SU-DHL-6 (cell line): Measurements from ENCODE around the gene OLFM2.
"Not testable (repeated sequence)": the region's sequence is repeated elsewhere in the genome, so short reads cannot be mapped to it uniquely, and the experiment has no call there.

Source experiments
- H2AFZ ChIP-seq: fragments of 200-600 bp; sonication (generic); 2 replicates; pipeline ENCODE4 v1.6.1; 2014; ENCODE audit warnings: low read depth, mild to moderate bottlenecking, moderate library complexity, mixed read lengths, antibody characterized with exemption, low read length; ENCODE audit not compliant: severe bottlenecking
- H3F3A ChIP-seq: fragments of 200-600 bp; shearing (Covaris generic); 2 replicates; pipeline ENCODE4 v1.6.0; 2016; ENCODE audit warnings: antibody characterized with exemption, mild to moderate bottlenecking; ENCODE audit not compliant: insufficient read depth
- H3K27ac ChIP-seq: fragments of 200-600 bp; sonication (generic); 2 replicates; pipeline ENCODE4 v1.5.1; 2016; ENCODE audit warnings: low read depth, mild to moderate bottlenecking, low read length, moderate library complexity, mixed read lengths
- H3K27me3 ChIP-seq: fragments of 200-600 bp; sonication (generic), shearing (Covaris generic); 2 replicates; pipeline ENCODE4 v1.6.0; 2014; ENCODE audit warnings: mild to moderate bottlenecking, low read length
- H3K36me3 ChIP-seq: fragments of 200-600 bp; sonication (generic); 2 replicates; pipeline ENCODE4 v1.6.1; 2014; ENCODE audit warnings: mild to moderate bottlenecking, low read length, mixed read lengths
- H3K4me2 ChIP-seq: fragments of 300-600, 200-600 bp; shearing (Covaris generic), sonication (generic); 2 replicates; pipeline ENCODE4 v1.6.0; 2014; ENCODE audit warnings: low read length, low read depth, mild to moderate bottlenecking; ENCODE audit not compliant: poor library complexity, severe bottlenecking
- H3K4me3 ChIP-seq: fragments of 200-600 bp; sonication (generic); 2 replicates; pipeline ENCODE4 v1.5.1; 2014; ENCODE audit warnings: antibody characterized with exemption, low read length, mild to moderate bottlenecking, mixed read lengths; ENCODE audit not compliant: insufficient read depth, poor library complexity, severe bottlenecking
- H3K79me2 ChIP-seq: fragments of 200-600 bp; sonication (generic); 2 replicates; pipeline ENCODE4 v1.6.1; 2014; ENCODE audit warnings: mild to moderate bottlenecking, low read length, moderate library complexity; ENCODE audit not compliant: insufficient read depth
- H3K9ac ChIP-seq: fragments of 200-600 bp; sonication (generic); 2 replicates; pipeline ENCODE4 v1.7.0; 2014; ENCODE audit warnings: mild to moderate bottlenecking, low read length
- H3K9me2 ChIP-seq: fragments of 200-600 bp; sonication (generic); replicated peaks from 2 replicates; pipeline ENCODE4 v1.6.1; 2014; ENCODE audit warnings: low read length; ENCODE audit not compliant: insufficient read depth
- H3K9me3 ChIP-seq: fragments of 200-600 bp; sonication (generic); 2 replicates; pipeline ENCODE4 v1.6.1; 2014; ENCODE audit warnings: low read length, mixed read lengths; ENCODE audit not compliant: insufficient read depth
- H4K20me1 ChIP-seq: fragments of 200-600 bp; sonication (generic); 2 replicates; pipeline ENCODE4 v1.6.1; 2014; ENCODE audit warnings: low read depth, mild to moderate bottlenecking, antibody characterized with exemption, low read length, moderate library complexity, mixed read lengths
- EZH2phosphoT487 ChIP-seq: fragments of 200-600 bp; sonication (generic), shearing (Covaris generic); conservative IDR thresholded peaks from 2 replicates; pipeline ENCODE4 v1.6.1; 2018; ENCODE audit warnings: mild to moderate bottlenecking, antibody characterized with exemption, low read length, moderate library complexity, mixed read lengths
- TF ChIP-seq, protein P1 (sequence below): fragments of 200-600 bp; sonication (generic); IDR thresholded peaks from one replicate; pipeline ENCODE4 v1.5.1; 2017; ENCODE audit warnings: antibody characterized with exemption, mild to moderate bottlenecking, low read length, moderate library complexity; ENCODE audit not compliant: insufficient read depth, poor library complexity, severe bottlenecking

OLFM2 gene

DNA sequence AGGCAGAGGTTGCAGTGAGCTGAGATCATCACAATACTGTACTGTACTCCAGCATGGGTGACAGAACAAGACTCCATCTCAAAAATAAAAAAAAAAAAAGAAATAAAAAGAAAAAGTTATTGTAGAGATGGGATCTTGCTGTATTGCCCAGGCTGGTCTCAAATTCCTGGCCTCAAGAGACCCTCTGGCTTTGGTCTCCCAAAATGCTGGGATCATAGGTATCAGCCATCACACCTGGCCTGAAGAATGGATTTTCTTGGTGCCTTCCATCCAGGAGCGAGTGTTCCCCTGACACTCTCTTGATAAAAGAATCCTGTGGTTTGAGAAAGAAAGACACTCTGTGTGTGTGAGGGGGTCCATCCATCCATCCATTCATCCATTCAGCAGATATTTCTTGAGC is 4.7 kb downstream of the OLFM2 start:
- no peak overlapping the region for H3K9ac ChIP-seq
- H3K27me3 ChIP-seq: no peaks in the 10 kb centered on the region
- H3K79me2 ChIP-seq: no peaks in the 10 kb centered on the region
- no peak overlapping the region for H3K4me3 ChIP-seq
- no peaks in the 10 kb centered on the region for H3K36me3 ChIP-seq
- no peak overlapping the region for H3K27ac ChIP-seq
- H3K4me2 ChIP-seq: no peak overlapping the region
- TF ChIP-seq, protein P1, sequence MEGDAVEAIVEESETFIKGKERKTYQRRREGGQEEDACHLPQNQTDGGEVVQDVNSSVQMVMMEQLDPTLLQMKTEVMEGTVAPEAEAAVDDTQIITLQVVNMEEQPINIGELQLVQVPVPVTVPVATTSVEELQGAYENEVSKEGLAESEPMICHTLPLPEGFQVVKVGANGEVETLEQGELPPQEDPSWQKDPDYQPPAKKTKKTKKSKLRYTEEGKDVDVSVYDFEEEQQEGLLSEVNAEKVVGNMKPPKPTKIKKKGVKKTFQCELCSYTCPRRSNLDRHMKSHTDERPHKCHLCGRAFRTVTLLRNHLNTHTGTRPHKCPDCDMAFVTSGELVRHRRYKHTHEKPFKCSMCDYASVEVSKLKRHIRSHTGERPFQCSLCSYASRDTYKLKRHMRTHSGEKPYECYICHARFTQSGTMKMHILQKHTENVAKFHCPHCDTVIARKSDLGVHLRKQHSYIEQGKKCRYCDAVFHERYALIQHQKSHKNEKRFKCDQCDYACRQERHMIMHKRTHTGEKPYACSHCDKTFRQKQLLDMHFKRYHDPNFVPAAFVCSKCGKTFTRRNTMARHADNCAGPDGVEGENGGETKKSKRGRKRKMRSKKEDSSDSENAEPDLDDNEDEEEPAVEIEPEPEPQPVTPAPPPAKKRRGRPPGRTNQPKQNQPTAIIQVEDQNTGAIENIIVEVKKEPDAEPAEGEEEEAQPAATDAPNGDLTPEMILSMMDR: no peak
- TF ChIP-seq EZH2phosphoT487: no peak
- H3K9me2 ChIP-seq: no peaks in the 10 kb centered on the region
- H3F3A ChIP-seq: no peaks in the 10 kb centered on the region
- H4K20me1 ChIP-seq: no peaks in the 10 kb centered on the region
- no peaks in the 10 kb centered on the region for H3K9me3 ChIP-seq
- H2AFZ ChIP-seq: no peak overlapping the region

DNA sequence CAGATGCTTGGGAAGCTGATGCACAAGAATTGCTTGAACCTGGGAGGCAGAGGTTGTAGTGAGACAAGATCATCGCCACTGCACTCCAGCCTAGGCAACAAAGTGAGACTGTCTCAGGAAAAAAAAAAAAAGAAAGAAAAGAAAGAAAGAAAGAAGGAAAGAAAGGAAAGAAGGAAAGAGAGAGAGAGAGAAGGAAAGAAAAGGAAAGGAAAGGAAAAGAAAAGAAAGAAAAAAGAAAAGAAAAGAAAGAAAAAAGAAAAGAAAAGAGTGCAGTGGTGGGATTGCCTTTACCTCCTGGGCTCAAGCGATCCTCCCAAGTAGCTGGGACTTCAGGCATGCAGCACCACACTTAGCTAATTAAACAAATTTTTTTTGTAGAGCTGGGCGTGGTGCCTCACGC is 12.9 kb downstream of the OLFM2 start:
- no peak overlapping the region for H3K9ac ChIP-seq
- no peaks in the 10 kb centered on the region for H3K9me2 ChIP-seq
- H4K20me1 ChIP-seq: no peaks in the 10 kb centered on the region
- H3K36me3 ChIP-seq: no peaks in the 10 kb centered on the region
- H3K9me3 ChIP-seq: no peaks in the 10 kb centered on the region
- TF ChIP-seq, protein P1: no peak
- no peak for TF ChIP-seq EZH2phosphoT487
- H3K27me3 ChIP-seq: no peaks in the 10 kb centered on the region
- H3K79me2 ChIP-seq: no peaks in the 10 kb centered on the region
- no peak overlapping the region for H3K4me2 ChIP-seq
- no peak overlapping the region for H2AFZ ChIP-seq
- no peak overlapping the region for H3K27ac ChIP-seq
- H3F3A ChIP-seq: no peaks in the 10 kb centered on the region
- H3K4me3 ChIP-seq: no peak overlapping the region

DNA sequence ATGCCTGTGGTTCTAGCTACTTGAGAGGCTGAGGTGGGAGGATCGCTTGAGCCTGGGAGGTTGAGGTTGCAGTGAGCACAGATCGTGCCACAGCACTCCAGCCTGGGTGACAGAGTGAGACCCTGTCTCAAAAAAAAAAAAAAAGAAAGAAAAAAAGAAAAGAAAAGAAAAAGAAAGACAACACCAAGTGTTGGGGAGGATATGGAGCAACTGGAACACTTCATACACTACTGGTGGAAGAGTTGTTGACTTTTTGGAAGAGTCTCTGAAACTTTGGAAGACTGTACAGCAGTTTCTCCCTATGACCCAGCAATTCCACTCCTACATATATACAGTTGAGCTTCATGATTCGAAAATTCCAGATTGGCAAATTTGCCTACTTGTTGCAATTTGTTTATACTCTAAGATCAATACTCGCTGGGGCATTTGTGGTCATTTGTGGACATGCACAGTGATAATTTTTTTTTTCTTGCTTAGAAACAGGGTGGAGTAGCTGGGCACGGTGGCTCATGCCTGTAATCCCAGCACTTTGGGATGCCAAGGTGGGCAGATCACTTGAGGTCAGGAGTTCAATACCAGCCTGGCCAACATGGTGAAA is 13.4 kb downstream of the OLFM2 start:
- H3F3A ChIP-seq, H3K4me2 ChIP-seq, H3K4me3 ChIP-seq, H3K27ac ChIP-seq, H3K9ac ChIP-seq, H3K36me3 ChIP-seq, H2AFZ ChIP-seq, H3K9me2 ChIP-seq, H3K79me2 ChIP-seq, H3K9me3 ChIP-seq, H3K27me3 ChIP-seq, H4K20me1 ChIP-seq: not testable (repeated sequence)

DNA sequence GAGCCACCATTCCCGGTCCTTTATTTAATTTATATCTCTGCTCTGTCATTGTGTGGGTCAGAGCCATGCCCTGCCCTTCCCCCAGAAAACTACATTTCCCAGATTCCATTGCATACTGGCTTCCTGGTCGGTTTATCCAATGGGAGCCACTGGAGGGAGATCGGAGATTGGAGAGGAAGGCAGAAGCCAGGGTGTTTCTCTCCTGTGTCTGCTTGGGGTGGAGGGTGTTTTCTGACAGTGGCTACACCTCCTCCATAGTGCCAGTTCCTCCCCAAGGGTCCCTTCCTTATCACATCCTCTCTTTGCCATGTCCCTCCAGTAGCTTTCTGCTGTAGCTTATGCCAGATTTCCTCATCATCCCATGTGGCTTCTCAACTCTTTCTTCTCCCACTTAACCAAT is 19.0 kb downstream of the OLFM2 start:
- no peak overlapping the region for H3K4me3 ChIP-seq

More for the DNA sequence above, 19.0 kb downstream of the OLFM2 start:
- Histone ChIP-seq H3K4me2 (no peak overlapping the region), H4K20me1 (no peaks in the 10 kb centered on the region), H3F3A (no peaks in the 10 kb centered on the region), H3K9ac (no peak overlapping the region), H3K27me3 (no peaks in the 10 kb centered on the region), H2AFZ (no peak overlapping the region), H3K79me2 (no peaks in the 10 kb centered on the region), H3K9me2 (no peaks in the 10 kb centered on the region), H3K9me3 (no peaks in the 10 kb centered on the region), H3K27ac (no peak overlapping the region), H3K36me3 (no peaks in the 10 kb centered on the region)
- TF ChIP-seq EZH2phosphoT487: no peak
- TF ChIP-seq, protein P1: no peak
